ENCODE data around the gene TOB1. TPM values are rescaled to one million over a fixed set of nuclear protein-coding genes. Genes with fewer than 3 reads are reported as not detected.

TOB1 gene
- total and polyA plus RNA-seq, 9 of the 15 experiments (the other 6 are each of a cell fraction or from before 2014, with no cell fraction given): 4.8 to 63.7 (median 13.2) TPM

- no peak for TF ChIP-seq ZNF407 (IDR thresholded peaks at IDR 0.05; ENCODE audit: low read depth)
- TF ChIP-seq ETV5 (CRISPR knock-in tag; IDR thresholded peaks at IDR 0.05; ENCODE audit: low read depth): no peak
- TF ChIP-seq TRIM24 (IDR thresholded peaks at IDR 0.05): no peak
- no peak for TF ChIP-seq FOXK2 (conservative IDR thresholded peaks at IDR 0.05 in 1 of 2, IDR thresholded peaks at IDR 0.05 in 1 of 2; ENCODE audit: low read depth in 2 of 2)
- TF ChIP-seq SMARCB1 (IDR thresholded peaks at IDR 0.05; ENCODE audit: insufficient read length, low read depth): no peak
- TF ChIP-seq PURB (CRISPR knock-in tag; IDR thresholded peaks at IDR 0.05; ENCODE audit: low read depth): no peak
- peak in 1 of 2 experiments; percentile 36; a peak in 2 of 4 replicates for TF ChIP-seq TBL1XR1 (IDR thresholded peaks at IDR 0.05; ENCODE audit: low read length in 2 of 2)
- 0 out of 2 replicates have a peak, but pooled peaks have one; percentile 22 for TF ChIP-seq ZNF583 (CRISPR knock-in tag; IDR thresholded peaks at IDR 0.05)
- peak; percentile 14; the same call in 1 of the 2 replicates for TF ChIP-seq ZBTB40 (IDR thresholded peaks at IDR 0.05)
- TF ChIP-seq ZBTB40 (CRISPR knock-in tag; IDR thresholded peaks at IDR 0.05): no peak
- no peak for TF ChIP-seq TCF7L2 (IDR thresholded peaks at IDR 0.05; ENCODE audit: low read depth, low read length)
Observed at GRCh38 chr17:50866261-50866949, at the start of gene TOB1 (continued).

Measured in K562 (cell line).